ENCODE measurements around the gene WDR70.

DNA sequence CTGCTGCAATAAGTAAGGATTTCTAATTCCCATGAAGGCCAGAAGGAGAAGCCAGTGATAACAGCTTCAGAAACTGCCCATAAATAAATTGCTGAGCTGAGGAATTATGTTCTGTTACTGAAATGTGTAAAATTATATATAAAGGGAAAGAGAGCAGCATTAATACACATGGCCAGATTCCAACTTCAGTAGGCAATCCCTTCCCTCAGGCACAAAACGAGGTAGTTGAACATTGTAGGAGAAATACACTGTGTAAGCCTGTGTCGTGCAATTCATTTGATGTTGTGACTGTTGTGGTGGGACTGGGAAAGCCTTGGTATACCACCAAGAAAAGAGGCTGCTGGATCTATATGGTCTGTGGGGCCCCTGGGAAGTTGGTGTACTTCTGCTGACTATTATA lies 192.9 kb downstream of the WDR70 start:
- TF ChIP-seq CTCF (conservative IDR thresholded peaks at IDR 0.05; ENCODE audit: low read depth, low read length) (no peak), EZH2 (IDR thresholded peaks at IDR 0.05; ENCODE audit: borderline replicate concordance, low read depth, low read length, poor library complexity, severe bottlenecking) (no peak)
